ENCODE results near the gene URB2. TPM values are rescaled to one million over a fixed set of nuclear protein-coding genes. Genes with fewer than 3 reads are reported as not detected.
"Not testable (repeated sequence)": the region's sequence is repeated elsewhere in the genome, so short reads cannot be mapped to it uniquely, and the experiment has no call there.

The URB2 gene
- total RNA-seq, 1 donor from 2014 or later, result 16.5 TPM

DNA sequence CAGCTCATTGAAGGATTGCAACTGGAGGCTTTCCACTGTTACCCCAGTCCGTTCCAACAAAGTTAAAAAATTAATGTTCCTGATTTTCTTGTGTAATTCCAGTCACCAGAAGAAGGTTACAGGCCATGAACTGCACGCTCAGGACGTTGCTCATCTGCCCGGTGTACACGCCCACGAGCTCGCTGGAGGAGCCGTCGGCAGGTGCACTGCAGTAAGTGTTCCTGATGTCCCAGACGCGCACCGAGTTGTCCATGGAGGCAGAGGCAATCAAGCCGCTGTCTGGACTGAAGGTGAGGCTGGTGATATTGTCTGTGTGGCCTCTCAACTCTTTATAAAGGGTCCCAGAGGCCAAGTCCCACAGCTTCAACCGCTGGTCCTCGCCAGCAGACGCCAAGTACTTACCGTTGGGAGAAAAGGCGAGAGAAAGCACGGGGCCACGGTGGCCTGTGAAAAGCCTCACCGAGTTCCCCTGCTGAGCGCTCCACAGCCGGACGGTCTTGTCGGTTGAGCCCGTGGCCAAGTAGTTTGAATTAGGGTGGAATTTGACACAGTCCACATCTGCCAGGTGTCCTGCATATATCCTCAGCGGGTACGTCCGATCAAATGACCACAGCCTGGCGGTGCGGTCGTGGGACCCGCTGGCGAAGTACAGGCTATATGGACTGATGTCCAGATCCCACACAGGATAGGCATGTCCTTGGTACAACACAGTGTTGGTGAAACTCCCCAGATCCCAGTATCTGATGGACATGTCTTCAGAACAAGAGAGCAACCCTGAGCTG is 31.6 kb upstream of the URB2 start:
- H3K36me3 Mint-ChIP-seq, result peaks cover 14% of the 10 kb centered on the region
- H3K4me3 Mint-ChIP-seq, result no peak overlapping the region
- DNase-seq (ENCODE audit: extremely low spot score, unreplicated experiment), result no peak
- TF ChIP-seq, protein P1, sequence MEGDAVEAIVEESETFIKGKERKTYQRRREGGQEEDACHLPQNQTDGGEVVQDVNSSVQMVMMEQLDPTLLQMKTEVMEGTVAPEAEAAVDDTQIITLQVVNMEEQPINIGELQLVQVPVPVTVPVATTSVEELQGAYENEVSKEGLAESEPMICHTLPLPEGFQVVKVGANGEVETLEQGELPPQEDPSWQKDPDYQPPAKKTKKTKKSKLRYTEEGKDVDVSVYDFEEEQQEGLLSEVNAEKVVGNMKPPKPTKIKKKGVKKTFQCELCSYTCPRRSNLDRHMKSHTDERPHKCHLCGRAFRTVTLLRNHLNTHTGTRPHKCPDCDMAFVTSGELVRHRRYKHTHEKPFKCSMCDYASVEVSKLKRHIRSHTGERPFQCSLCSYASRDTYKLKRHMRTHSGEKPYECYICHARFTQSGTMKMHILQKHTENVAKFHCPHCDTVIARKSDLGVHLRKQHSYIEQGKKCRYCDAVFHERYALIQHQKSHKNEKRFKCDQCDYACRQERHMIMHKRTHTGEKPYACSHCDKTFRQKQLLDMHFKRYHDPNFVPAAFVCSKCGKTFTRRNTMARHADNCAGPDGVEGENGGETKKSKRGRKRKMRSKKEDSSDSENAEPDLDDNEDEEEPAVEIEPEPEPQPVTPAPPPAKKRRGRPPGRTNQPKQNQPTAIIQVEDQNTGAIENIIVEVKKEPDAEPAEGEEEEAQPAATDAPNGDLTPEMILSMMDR (conservative IDR thresholded peaks at IDR 0.05), result no peak
- no peak overlapping the region for H3K27ac Mint-ChIP-seq
- H3K4me1 Mint-ChIP-seq (ENCODE audit: unreplicated experiment), result no peaks in the 10 kb centered on the region
- H3K9me3 Mint-ChIP-seq, result no peaks in the 10 kb centered on the region
- no peaks in the 10 kb centered on the region for H3K27me3 Mint-ChIP-seq

DNA sequence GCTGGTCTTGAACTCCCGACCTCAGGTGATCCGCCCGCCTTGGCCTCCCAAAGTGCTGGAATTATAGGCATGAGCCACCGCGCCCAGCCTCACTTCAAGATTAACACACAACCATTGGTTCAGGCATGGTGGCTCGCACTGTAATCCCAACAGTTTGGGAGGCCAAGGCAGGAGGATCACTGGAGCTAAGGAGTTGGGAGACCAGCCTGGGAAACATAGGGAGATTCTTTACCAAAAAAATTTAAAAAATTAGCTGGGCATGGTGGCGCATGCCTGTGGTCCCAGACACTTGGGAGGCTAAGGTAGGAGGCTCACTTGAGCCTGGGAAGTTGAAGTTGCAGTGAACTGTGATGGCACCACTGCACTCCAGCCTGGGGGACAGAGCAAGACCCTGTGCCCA is 30.2 kb upstream of the URB2 start:
- DNase-seq (ENCODE audit: extremely low spot score, unreplicated experiment); H3K9me3 Mint-ChIP-seq; H3K4me1 Mint-ChIP-seq (ENCODE audit: unreplicated experiment); H3K27ac Mint-ChIP-seq; H3K4me3 Mint-ChIP-seq; H3K27me3 Mint-ChIP-seq: not testable (repeated sequence)
- H3K36me3 Mint-ChIP-seq, result peaks cover 20% of the 10 kb centered on the region

DNA sequence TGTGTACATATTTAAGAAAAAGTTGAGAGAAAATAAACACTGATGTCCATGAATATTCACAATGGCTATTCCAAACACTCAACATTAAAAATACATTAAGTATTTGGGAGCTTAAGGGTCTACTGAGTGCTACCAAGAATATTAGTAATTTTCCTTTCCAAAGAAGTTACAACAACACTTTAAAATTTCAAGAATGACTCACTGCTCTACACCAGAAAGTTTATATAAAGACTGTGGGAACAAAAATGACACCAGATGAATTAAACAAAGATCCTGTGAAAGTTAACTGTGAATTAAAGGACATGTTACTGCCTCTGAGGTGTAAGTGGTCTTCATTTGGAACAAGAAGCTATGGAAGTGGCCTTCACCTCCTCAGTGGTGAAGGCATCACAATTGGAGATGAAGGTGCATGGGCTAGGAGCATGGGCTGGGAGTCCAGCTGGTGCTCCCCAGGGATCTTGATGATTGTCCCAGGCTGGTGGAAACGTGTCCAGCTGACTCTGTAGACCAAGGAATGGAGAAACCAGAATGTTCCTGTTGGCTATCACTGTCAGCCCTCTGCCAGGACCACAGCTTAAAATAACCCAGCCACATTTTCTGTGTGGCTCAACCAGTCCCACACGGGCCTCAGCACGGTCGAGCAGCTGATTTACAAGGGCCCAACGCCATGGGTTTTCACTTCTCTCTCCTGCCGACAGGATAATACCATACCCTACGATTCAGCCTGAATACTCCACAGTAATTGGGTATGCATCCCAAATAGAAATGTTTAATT is 28.9 kb upstream of the URB2 start:
- TF ChIP-seq, protein P1 (conservative IDR thresholded peaks at IDR 0.05), result no peak
- no peaks in the 10 kb centered on the region for H3K27me3 Mint-ChIP-seq
- no peak overlapping the region for H3K27ac Mint-ChIP-seq
- DNase-seq (ENCODE audit: extremely low spot score, unreplicated experiment), result no peak
- no peaks in the 10 kb centered on the region for H3K4me1 Mint-ChIP-seq (ENCODE audit: unreplicated experiment)
- peaks cover 25% of the 10 kb centered on the region for H3K36me3 Mint-ChIP-seq
- H3K9me3 Mint-ChIP-seq, result no peaks in the 10 kb centered on the region
- no peak overlapping the region for H3K4me3 Mint-ChIP-seq

DNA sequence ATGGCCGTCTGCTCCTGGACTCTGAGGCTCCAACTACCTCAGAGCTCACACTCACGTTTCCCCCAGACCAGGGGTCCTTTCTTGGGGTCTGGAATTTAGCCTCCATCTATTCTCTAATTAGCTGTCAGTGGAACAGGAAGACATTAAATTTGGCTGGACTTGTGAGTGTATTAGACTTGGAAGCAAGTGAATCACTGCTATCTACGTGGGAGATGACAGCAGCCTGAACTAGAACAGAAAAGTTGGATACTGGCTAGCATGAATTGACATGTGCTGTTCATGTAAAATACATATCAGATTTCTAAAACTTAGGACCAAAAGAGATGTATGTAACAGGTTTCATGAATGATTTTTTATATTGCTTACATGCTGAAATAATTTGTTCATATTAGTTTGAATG is 28.2 kb upstream of the URB2 start:
- H3K27ac Mint-ChIP-seq, result no peak overlapping the region
- peaks cover 25% of the 10 kb centered on the region for H3K36me3 Mint-ChIP-seq

DNA sequence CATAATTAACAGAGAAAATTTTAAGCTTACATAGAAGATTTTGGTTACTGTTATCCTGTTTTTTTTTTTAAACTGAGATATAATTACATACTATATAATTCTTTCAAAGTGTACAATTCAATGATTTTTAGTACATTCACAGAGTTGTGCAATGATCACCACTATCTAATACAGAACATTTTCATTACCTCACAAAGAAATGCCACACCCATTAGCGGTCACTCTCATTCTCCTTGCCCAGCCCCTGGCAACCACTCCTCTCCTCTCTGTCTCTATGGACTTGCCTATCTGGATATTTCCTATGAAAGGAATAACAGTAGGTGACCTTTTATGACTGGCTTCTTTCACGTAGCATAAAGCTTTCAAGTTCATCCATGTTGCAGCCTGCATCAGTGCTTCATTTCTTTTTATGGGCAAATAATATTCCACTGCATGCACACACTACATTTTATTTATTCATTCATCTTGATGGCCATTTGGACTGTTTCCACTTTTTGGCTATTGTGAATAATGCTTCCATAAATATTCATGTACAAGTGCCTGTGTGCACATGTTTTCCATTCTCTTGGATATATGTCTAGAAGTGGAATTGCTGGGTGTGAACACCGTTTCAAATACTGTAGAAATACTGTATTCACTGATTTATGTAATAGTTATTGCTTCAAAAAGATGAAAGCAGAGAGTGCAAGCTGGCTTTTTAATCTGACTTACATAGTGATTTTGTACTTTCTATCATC is 26.7 kb upstream of the URB2 start:
- Mint-ChIP-seq H3K4me1 (ENCODE audit: unreplicated experiment) (no peaks in the 10 kb centered on the region), H3K27me3 (no peaks in the 10 kb centered on the region), H3K4me3 (no peak overlapping the region), H3K9me3 (no peaks in the 10 kb centered on the region), H3K36me3 (peaks cover 25% of the 10 kb centered on the region), H3K27ac (no peak overlapping the region)
- no peak for DNase-seq (ENCODE audit: extremely low spot score, unreplicated experiment)
- TF ChIP-seq, protein P1 (conservative IDR thresholded peaks at IDR 0.05), result no peak

More for the DNA sequence above, 28.2 kb upstream of the URB2 start:
- DNase-seq (ENCODE audit: extremely low spot score, unreplicated experiment), result no peak
- Mint-ChIP-seq H3K4me1 (ENCODE audit: unreplicated experiment) (no peaks in the 10 kb centered on the region), H3K9me3 (no peaks in the 10 kb centered on the region), H3K4me3 (no peak overlapping the region), H3K27me3 (no peaks in the 10 kb centered on the region)
- TF ChIP-seq, protein P1 (conservative IDR thresholded peaks at IDR 0.05), result no peak
